Tibial nerve (tissue), 4 donors: Measurements from ENCODE around the gene TIMM17A. TPM values are rescaled to one million over a fixed set of nuclear protein-coding genes. Genes with fewer than 3 reads are reported as not detected.

Experiments
- DNase-seq, 2 donors: peaks; one replicate each; pipeline ENCODE4 v3.0.0-alpha.2; 2019; ENCODE audit warnings: low spot score in 2 of 2
- H3K27ac ChIP-seq, 4 donors: fragments of 200-600 bp; sonication (generic) in 3 of 4; one replicate each; pipeline ENCODE4 v1.5.1; 2017 to 2019; ENCODE audit warnings: mild to moderate bottlenecking in 1 of 4
- H3K27me3 ChIP-seq, 2 donors: fragments of 200-600 bp; sonication (generic) in 1 of 2; one replicate each; pipeline versions ENCODE4 v1.5.1 to v1.6.0; 2017 to 2019
- H3K36me3 ChIP-seq, 3 donors: fragments of 200-600 bp; sonication (generic); one replicate each; pipeline ENCODE4 v1.5.1; 2018 to 2019
- H3K4me1 ChIP-seq, 4 donors: fragments of 200-600 bp; sonication (generic) in 3 of 4; one replicate each; pipeline ENCODE4 v1.5.1; 2017 to 2019
- H3K4me3 ChIP-seq, 4 donors: fragments of 200-600 bp; sonication (generic) in 3 of 4; one replicate each; pipeline ENCODE4 v1.5.1; 2017 to 2019; ENCODE audit warnings: mild to moderate bottlenecking in 1 of 4, moderate library complexity in 1 of 4
- H3K9me3 ChIP-seq, 4 donors: fragments of 200-600 bp; sonication (generic) in 3 of 4; one replicate each; pipeline ENCODE4 v1.5.1; 2017 to 2019
- CTCF ChIP-seq, 5 experiments: fragments of 200-600 bp in 3 of 5; fragments of 450-650 bp in 2 of 5; sonication (generic) in 3 of 5; IDR thresholded peaks; one replicate each; pipeline ENCODE4 v1.5.1; 2016 to 2019; ENCODE audit warnings: antibody characterized with exemption in 5 of 5, mild to moderate bottlenecking in 3 of 5, moderate library complexity in 2 of 5
- EP300 ChIP-seq, 2 donors: sonication (generic); formaldehyde crosslinking; IDR thresholded peaks; one replicate each; pipeline ENCODE4 v1.6.1; 2017; ENCODE audit warnings: antibody characterized with exemption in 2 of 2, mild to moderate bottlenecking in 1 of 2
- POLR2A ChIP-seq, 2 donors: fragments of 450-650 bp; IDR thresholded peaks; one replicate each; pipeline ENCODE4 v1.6.1; 2017; ENCODE audit warnings: antibody characterized with exemption in 2 of 2, mild to moderate bottlenecking in 2 of 2, moderate library complexity in 2 of 2
- WGBS, 2 donors: methylation state at CpG; one replicate each; pipeline ENCODE4 v1.1.5; 2018; 5-methylcytosine and 5-hydroxymethylcytosine counted together
- total RNA-seq, 4 donors: library from RNA; depleted of rRNA; stranded (reverse); fragments of >200 nt; gene quantifications; one replicate each; pipeline ENCODE4 v1.1.0, GENCODE V29; 2016

Gene TIMM17A
- total RNA-seq, 4 donors from 2014 or later = 16.2 to 31.8 (median 21.0) TPM

GRCh38 chr1:201918343-201918742 is 37.0 kb upstream of the TIMM17A start:
- Histone ChIP-seq H3K27me3 (no peaks in the 10 kb centered on the region), H3K36me3 (peaks cover 0 to 7% (median 0%) of the 10 kb centered on the region in 3 donors), H3K4me1 (peaks cover 7 to 74% (median 28%) of the 10 kb centered on the region in 4 donors), H3K27ac (peak overlapping the region; percentile 52 to 91 (median 81)), H3K9me3 (no peaks in the 10 kb centered on the region), H3K4me3 (no peak overlapping the region)
- no peak for TF ChIP-seq EP300 (IDR thresholded peaks at IDR 0.05)
- no peak for TF ChIP-seq CTCF (IDR thresholded peaks at IDR 0.05)
- no peak for TF ChIP-seq POLR2A (IDR thresholded peaks at IDR 0.05)
- 77 to 78% methylated on average over 5 of the region's 5 CpGs for WGBS, 2 donors
- no peak for DNase-seq

GRCh38 chr1:201921952-201922558 is 33.2 kb upstream of the TIMM17A start:
- Histone ChIP-seq H3K4me3 (no peak overlapping the region), H3K9me3 (no peaks in the 10 kb centered on the region), H3K36me3 (peaks cover 0 to 7% (median 0%) of the 10 kb centered on the region in 3 donors), H3K27ac (peak overlapping the region in 1 of 4 donors; percentile 17), H3K27me3 (no peaks in the 10 kb centered on the region), H3K4me1 (peaks cover 7 to 57% (median 21%) of the 10 kb centered on the region in 4 donors)
- no peak for DNase-seq
- WGBS, 2 donors = 94 to 95% methylated on average over 3 of the region's 3 CpGs
- TF ChIP-seq CTCF (IDR thresholded peaks at IDR 0.05) (no peak), POLR2A (IDR thresholded peaks at IDR 0.05) (no peak), EP300 (IDR thresholded peaks at IDR 0.05) (no peak)

GRCh38 chr1:201925301-201925567 is 30.1 kb upstream of the TIMM17A start:
- peaks cover 0 to 25% (median 0%) of the 10 kb centered on the region in 4 donors for H3K4me1 ChIP-seq
- peaks cover 0 to 8% (median 0%) of the 10 kb centered on the region in 3 donors for H3K36me3 ChIP-seq
- H3K27ac ChIP-seq = peak overlapping the region in 1 of 4 donors; percentile 68
- no peaks in the 10 kb centered on the region for H3K27me3 ChIP-seq
- TF ChIP-seq POLR2A (IDR thresholded peaks at IDR 0.05) (no peak), CTCF (IDR thresholded peaks at IDR 0.05) (no peak), EP300 (IDR thresholded peaks at IDR 0.05) (no peak)
- H3K4me3 ChIP-seq = no peak overlapping the region
- WGBS, 2 donors = 84 to 88% methylated on average over 2 of the region's 2 CpGs
- no peaks in the 10 kb centered on the region for H3K9me3 ChIP-seq
- no peak for DNase-seq

GRCh38 chr1:201925981-201926645 is 29.2 kb upstream of the TIMM17A start:
- WGBS, 2 donors = 61 to 71% methylated on average over 5 of the region's 5 CpGs
- Histone ChIP-seq H3K4me3 (no peak overlapping the region), H3K27ac (peak overlapping the region in 2 of 4 donors; percentile 31 to 68), H3K9me3 (no peaks in the 10 kb centered on the region), H3K27me3 (no peaks in the 10 kb centered on the region), H3K36me3 (peaks cover 0 to 16% (median 0%) of the 10 kb centered on the region in 3 donors), H3K4me1 (peaks cover 0 to 20% (median 0%) of the 10 kb centered on the region in 4 donors)
- DNase-seq = no peak
- no peak for TF ChIP-seq EP300 (IDR thresholded peaks at IDR 0.05)

GRCh38 chr1:201928266-201928665 is 27.0 kb upstream of the TIMM17A start:
- peaks cover 0 to 19% (median 0%) of the 10 kb centered on the region in 3 donors for H3K36me3 ChIP-seq
- H3K4me3 ChIP-seq = no peak overlapping the region
- H3K9me3 ChIP-seq = no peaks in the 10 kb centered on the region
- H3K4me1 ChIP-seq = peaks cover 0 to 20% (median 0%) of the 10 kb centered on the region in 4 donors
- peak overlapping the region in 1 of 4 donors; percentile 21 for H3K27ac ChIP-seq
- no peak for DNase-seq
- TF ChIP-seq EP300 (IDR thresholded peaks at IDR 0.05) (no peak), POLR2A (IDR thresholded peaks at IDR 0.05) (no peak), CTCF (IDR thresholded peaks at IDR 0.05) (no peak)
- no peaks in the 10 kb centered on the region for H3K27me3 ChIP-seq
- WGBS, 2 donors = 83 to 85% methylated on average over 3 of the region's 3 CpGs
